T-cell (primary cell): ENCODE results near the gene OR51A2. TPM values are rescaled to one million over a fixed set of nuclear protein-coding genes. Genes with fewer than 3 reads are reported as not detected.

Experiments
- ATAC-seq, 4 experiments: fragments of 200-7000 bp in 3 of 4; fragments of 150-1000 bp in 1 of 4; cut with Tn5 transposase; replicated peaks in 1 of 4; 1 replicate in 3 of 4; 2 replicates in 1 of 4; pipeline ENCODE4 v1.10.0; 2021; ENCODE audit warnings: moderate library complexity in 3 of 4, mild to moderate bottlenecking in 2 of 4, moderate number of reproducible peaks in 1 of 4
- CTCF ChIA-PET, 2 donors: fragments of 300-600 bp; sonication (Branson Sonifier 250); formaldehyde crosslinking; loops; one replicate each; lab custom pipeline; 2022; ENCODE audit warnings: antibody characterized with exemption in 2 of 2; lab: Charles Lee
- POLR2A ChIA-PET, 2 donors: fragments of 300-600 bp; sonication (Branson Sonifier 250); formaldehyde crosslinking; loops; one replicate each; lab custom pipeline; 2022; ENCODE audit warnings: antibody characterized with exemption in 2 of 2; lab: Charles Lee
- DNase-seq, 35 experiments: peaks; one replicate each; pipeline versions ENCODE4 v3.0.0 to v3.0.0-alpha.2; 2013 to 2023
- H3K27ac ChIP-seq: one replicate; pipeline ENCODE4 v1.5.1; 2013; ENCODE audit warnings: low read length
- H3K27me3 ChIP-seq, 2 experiments: replicated peaks in 1 of 2; 1 replicate in 1 of 2; 2 replicates in 1 of 2; pipeline versions ENCODE4 v1.6.1 to v1.7.0; 2013; ENCODE audit warnings: low read length in 1 of 2, mixed read lengths in 1 of 2; ENCODE audit not compliant: control insufficient read depth in 2 of 2, insufficient read depth in 2 of 2; ENCODE audit errors: extremely low read depth in 1 of 2
- H3K36me3 ChIP-seq, 2 donors: 1 replicate in 1 of 2; 2 replicates in 1 of 2; pipeline versions ENCODE4 v1.6.1 to v1.7.0; 2013; ENCODE audit warnings: low read length in 1 of 2; ENCODE audit not compliant: control insufficient read depth in 2 of 2, insufficient read depth in 1 of 2; ENCODE audit errors: extremely low read depth in 1 of 2
- H3K4me1 ChIP-seq, 2 experiments: 1 replicate in 1 of 2; 2 replicates in 1 of 2; pipeline versions ENCODE4 v1.6.1 to v1.7.0; 2013; ENCODE audit warnings: low read length in 2 of 2, mixed read lengths in 1 of 2; ENCODE audit not compliant: insufficient read depth in 2 of 2, control insufficient read depth in 1 of 2; ENCODE audit errors: extremely low read depth in 1 of 2
- H3K4me3 ChIP-seq, 2 donors: 1 replicate in 1 of 2; 2 replicates in 1 of 2; pipeline versions ENCODE4 v1.5.1 to v1.7.0; 2013; ENCODE audit warnings: mild to moderate bottlenecking in 2 of 2, low read length in 1 of 2, moderate library complexity in 1 of 2; ENCODE audit not compliant: control insufficient read depth in 1 of 2; ENCODE audit errors: extremely low read depth in 1 of 2
- H3K9me3 ChIP-seq: 2 replicates; pipeline ENCODE4 v1.7.0; 2013
- H3K27ac Mint-ChIP-seq, 2 donors: one replicate each; pipeline ENCODE4 v1.8.0; 2020 to 2021; ENCODE audit warnings: mild to moderate bottlenecking in 2 of 2, mixed read lengths in 2 of 2
- H3K27me3 Mint-ChIP-seq, 2 donors: one replicate each; pipeline ENCODE4 v1.8.0; 2021 to 2022; ENCODE audit warnings: mixed read lengths in 2 of 2
- H3K36me3 Mint-ChIP-seq: one replicate; pipeline ENCODE4 v1.8.0; 2021; ENCODE audit warnings: mixed read lengths
- H3K4me1 Mint-ChIP-seq, 3 donors: one replicate each; pipeline ENCODE4 v1.8.0; 2020 to 2022; ENCODE audit warnings: mixed read lengths in 3 of 3, mild to moderate bottlenecking in 1 of 3
- H3K4me3 Mint-ChIP-seq, 3 donors: one replicate each; pipeline ENCODE4 v1.8.0; 2020 to 2022; ENCODE audit warnings: mild to moderate bottlenecking in 3 of 3, mixed read lengths in 3 of 3, moderate library complexity in 3 of 3
- H3K9me3 Mint-ChIP-seq, 3 donors: one replicate each; pipeline ENCODE4 v1.8.0; 2020 to 2022; ENCODE audit warnings: mixed read lengths in 3 of 3
- WGBS: methylation state at CpG from one replicate; pipeline ENCODE4 v1.1.5; 2013; ENCODE audit warnings: missing lambda C conversion rate; ENCODE audit not compliant: insufficient coverage; 5-methylcytosine and 5-hydroxymethylcytosine counted together
- total RNA-seq, 35 experiments: library from RNA in 6 of 35; stranded (reverse) in 6 of 35; fragments of 120-200 nt in 1 of 35; gene quantifications; one replicate each; pipeline versions ENCODE4 v1.2.1 to v1.2.4 and lab custom pipeline; 2013 to 2026

OR51A2 gene
- total RNA-seq, 5 donors from 2014 or later (not counting 1 experiment from before 2014, with no cell fraction given): not detected

DNA sequence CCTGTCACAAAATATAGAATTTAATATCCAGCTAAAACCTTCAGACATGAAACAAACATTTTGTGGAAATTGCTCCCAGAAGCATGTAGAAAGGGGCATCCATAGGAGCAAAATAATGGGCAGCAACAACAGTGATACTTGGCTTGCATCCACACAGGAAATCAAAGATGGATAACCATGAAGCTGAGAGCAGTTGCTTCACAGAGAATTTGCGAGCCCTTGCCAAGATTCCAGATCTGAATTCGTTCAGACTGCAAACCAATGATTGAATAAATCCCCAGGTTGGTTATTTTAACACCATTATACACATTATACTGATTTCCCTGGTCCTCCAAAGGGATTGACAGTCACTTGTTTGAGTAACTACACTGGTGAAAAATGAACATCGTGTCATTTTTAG lies 23.5 kb upstream of the OR51A2 start:
- Mint-ChIP-seq H3K4me3 (no peak overlapping the region), H3K27me3 (no peaks in the 10 kb centered on the region), H3K27ac (no peak overlapping the region), H3K4me1 (no peaks in the 10 kb centered on the region), H3K36me3 (no peaks in the 10 kb centered on the region), H3K9me3 (peaks cover 0 to 2% (median 0%) of the 10 kb centered on the region in 3 donors)
- DNase-seq (no peak), ATAC-seq (no peak)
- H3K4me3 ChIP-seq: no peak overlapping the region
- no peaks in the 10 kb centered on the region for H3K27me3 ChIP-seq
- WGBS: 75% methylated on average over 2 of the region's 3 CpGs
- CTCF ChIA-PET: interaction anchor here in 1 of 2 donors (0.5 kb wide), 1 partner anchor 37 kb away, joined by 5 read pairs; no protein-coding TSS in a partner anchor
- H3K36me3 ChIP-seq: no peaks in the 10 kb centered on the region
- H3K9me3 ChIP-seq: no peaks in the 10 kb centered on the region
- POLR2A ChIA-PET: no interaction called here
- H3K4me1 ChIP-seq: no peaks in the 10 kb centered on the region
- H3K27ac ChIP-seq: no peak overlapping the region

DNA sequence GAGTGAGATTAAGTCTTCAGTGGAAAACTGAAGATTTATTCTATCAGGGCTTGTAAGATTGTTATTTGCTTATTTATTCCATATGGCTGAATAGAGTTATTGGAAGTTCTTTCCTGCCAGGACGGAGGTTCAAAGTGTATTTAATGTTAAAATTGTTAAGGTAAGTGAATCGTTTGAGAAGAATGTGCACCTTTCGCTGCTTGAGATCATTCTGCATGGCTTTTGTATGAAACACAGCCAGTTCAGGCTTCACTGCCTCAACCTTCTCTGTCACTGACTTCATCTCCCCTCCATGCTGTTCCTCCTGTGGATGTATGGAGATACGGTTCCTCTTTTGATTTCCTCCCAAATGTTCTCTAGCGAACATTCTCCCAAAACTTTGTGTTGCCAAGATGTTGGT lies 19.9 kb upstream of the OR51A2 start:
- Mint-ChIP-seq H3K27me3 (peaks cover 0 to 2% of the 10 kb centered on the region in 2 donors), H3K27ac (no peak overlapping the region), H3K9me3 (peaks cover 0 to 2% (median 0%) of the 10 kb centered on the region in 3 donors), H3K4me1 (no peaks in the 10 kb centered on the region), H3K36me3 (no peaks in the 10 kb centered on the region), H3K4me3 (no peak overlapping the region)
- ATAC-seq (no peak), DNase-seq (no peak)
- no peaks in the 10 kb centered on the region for H3K27me3 ChIP-seq
- POLR2A ChIA-PET: interaction anchor here in 1 of 2 donors (0.6 kb wide), 1 partner anchor 107 kb away, joined by 4 read pairs; no protein-coding TSS in a partner anchor
- H3K27ac ChIP-seq: no peak overlapping the region
- 71% methylated on average over 1 of the region's 5 CpGs for whole genome bisulfite sequencing
- no peaks in the 10 kb centered on the region for H3K4me1 ChIP-seq
- no peaks in the 10 kb centered on the region for H3K36me3 ChIP-seq
- no peaks in the 10 kb centered on the region for H3K9me3 ChIP-seq
- CTCF ChIA-PET: no interaction called here
- no peak overlapping the region for H3K4me3 ChIP-seq

DNA sequence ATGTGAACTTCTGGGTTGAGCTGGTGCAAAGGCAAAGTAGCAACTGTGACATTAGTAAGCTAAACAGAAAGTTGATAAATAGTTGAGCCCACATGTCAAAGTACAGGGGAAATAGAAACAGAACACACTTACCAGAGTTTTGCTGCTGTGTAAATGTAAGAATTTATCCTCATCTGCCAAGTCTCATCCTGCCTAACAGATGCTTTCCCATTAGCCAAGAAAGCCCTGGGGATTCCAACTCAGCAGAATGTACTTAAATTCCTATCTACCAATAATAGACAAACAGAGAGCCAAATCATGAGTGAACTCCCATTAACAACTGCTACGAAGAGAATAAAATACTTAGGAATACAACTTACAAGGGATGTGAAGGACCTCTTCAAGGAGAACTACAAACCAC lies 7.3 kb upstream of the OR51A2 start:
- POLR2A ChIA-PET: no interaction called here
- no CpG with 5 or more reads among the region's 1 CpG for WGBS
- H3K4me1 Mint-ChIP-seq: no peaks in the 10 kb centered on the region
- no peaks in the 10 kb centered on the region for H3K9me3 ChIP-seq
- H3K27ac Mint-ChIP-seq: no peak overlapping the region
- H3K27me3 Mint-ChIP-seq: no peaks in the 10 kb centered on the region
- H3K27ac ChIP-seq: no peak overlapping the region
- no peaks in the 10 kb centered on the region for H3K27me3 ChIP-seq
- no peaks in the 10 kb centered on the region for H3K4me1 ChIP-seq
- H3K9me3 Mint-ChIP-seq: peaks cover 0 to 6% (median 0%) of the 10 kb centered on the region in 3 donors
- H3K4me3 ChIP-seq: no peak overlapping the region
- H3K36me3 ChIP-seq: no peaks in the 10 kb centered on the region
- CTCF ChIA-PET: no interaction called here
- no peak for ATAC-seq
- H3K4me3 Mint-ChIP-seq: no peak overlapping the region
- DNase-seq: no peak
- H3K36me3 Mint-ChIP-seq: no peaks in the 10 kb centered on the region

DNA sequence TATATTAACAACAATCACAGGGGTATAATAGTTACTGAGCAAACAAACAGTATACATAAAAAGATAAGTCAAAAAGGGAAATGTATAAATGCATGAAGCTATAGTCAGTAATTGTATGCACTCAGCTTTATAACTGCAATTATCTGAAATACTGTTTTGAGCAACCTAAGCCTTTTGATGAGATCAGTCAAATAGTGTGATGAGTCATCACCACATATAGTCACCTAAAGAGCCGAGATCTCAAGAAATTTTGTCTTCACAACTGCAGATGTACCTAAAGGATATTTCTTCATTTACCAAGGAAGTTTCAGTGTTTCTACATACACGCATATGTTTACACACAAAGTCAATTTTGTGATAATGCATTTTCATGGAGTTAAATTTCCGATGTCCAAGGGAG lies 5.4 kb upstream of the OR51A2 start:
- H3K4me1 Mint-ChIP-seq: no peaks in the 10 kb centered on the region

DNA sequence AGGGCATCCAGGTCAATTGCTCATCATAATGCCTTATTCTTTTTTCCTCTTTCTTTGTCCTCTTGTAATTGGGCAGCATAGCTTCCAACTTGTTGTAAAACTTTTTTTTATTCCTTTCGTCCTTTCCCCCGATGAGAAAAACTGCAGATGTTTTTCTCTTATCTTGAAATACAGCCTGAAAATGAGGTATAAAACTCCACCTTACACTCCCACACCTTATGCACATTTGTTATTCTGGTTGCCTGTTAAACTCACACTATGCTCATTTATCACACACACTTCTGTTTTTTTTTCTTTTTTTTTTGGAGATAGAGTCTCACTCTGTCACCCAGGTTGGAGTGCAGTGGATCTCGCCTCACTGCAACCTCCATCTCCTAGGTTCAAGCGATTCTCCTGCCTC lies 1.9 kb upstream of the OR51A2 start:
- no peaks in the 10 kb centered on the region for H3K4me1 ChIP-seq
- Mint-ChIP-seq H3K27ac (no peak overlapping the region), H3K4me1 (no peaks in the 10 kb centered on the region), H3K27me3 (no peaks in the 10 kb centered on the region), H3K9me3 (peaks cover 0 to 6% (median 0%) of the 10 kb centered on the region in 3 donors), H3K36me3 (no peaks in the 10 kb centered on the region), H3K4me3 (no peak overlapping the region)
- DNase-seq (no peak), ATAC-seq (no peak)
- WGBS: 80% methylated on average over 1 of the region's 4 CpGs
- no peaks in the 10 kb centered on the region for H3K9me3 ChIP-seq
- H3K27ac ChIP-seq: no peak overlapping the region
- H3K36me3 ChIP-seq: no peaks in the 10 kb centered on the region
- no peak overlapping the region for H3K4me3 ChIP-seq
- POLR2A ChIA-PET: no interaction called here
- no peaks in the 10 kb centered on the region for H3K27me3 ChIP-seq
- CTCF ChIA-PET: no interaction called here

More for the DNA sequence above, 5.4 kb upstream of the OR51A2 start:
- Mint-ChIP-seq H3K9me3 (peaks cover 0 to 6% (median 0%) of the 10 kb centered on the region in 3 donors), H3K4me3 (no peak overlapping the region), H3K27me3 (no peaks in the 10 kb centered on the region), H3K36me3 (no peaks in the 10 kb centered on the region), H3K27ac (no peak overlapping the region)
- Histone ChIP-seq H3K9me3 (no peaks in the 10 kb centered on the region), H3K4me1 (no peaks in the 10 kb centered on the region), H3K27ac (no peak overlapping the region), H3K4me3 (no peak overlapping the region), H3K27me3 (no peaks in the 10 kb centered on the region), H3K36me3 (no peaks in the 10 kb centered on the region)
- POLR2A ChIA-PET: no interaction called here
- DNase-seq (no peak), ATAC-seq (no peak)
- CTCF ChIA-PET: no interaction called here
- WGBS: 50% methylated on average over 2 of the region's 3 CpGs

DNA sequence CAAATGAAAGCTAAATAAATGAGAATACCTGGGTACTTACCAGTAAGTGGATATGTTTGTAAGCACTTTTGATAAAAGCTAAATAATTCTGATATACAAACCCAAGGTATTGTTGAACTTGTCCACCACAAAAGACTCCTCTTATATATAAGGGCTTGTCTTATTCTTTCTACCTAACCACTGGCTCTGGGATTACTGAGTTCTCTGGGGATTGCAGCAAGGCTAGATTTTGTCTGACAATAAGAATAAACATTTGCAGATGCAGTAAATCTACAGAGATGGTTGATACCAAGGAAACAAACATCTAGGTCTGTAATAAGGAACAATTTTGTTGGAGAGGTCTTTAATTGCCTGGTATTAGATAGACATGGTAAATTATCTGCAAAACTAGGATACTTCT lies 8.0 kb downstream of the OR51A2 start, which contains the start of gene OR51A4:
Gene OR51A4, minus strand, starts transcription at position 101 of the 400 bp plus-strand sequence. CDS start 505 bp downstream, outside the sequence.
- no peak for ATAC-seq
- Histone ChIP-seq H3K27ac (no peak within 1 kb of the TSS), H3K4me1 (no peaks in the 10 kb centered on the region), H3K36me3 (no peaks in the 10 kb centered on the region), H3K4me3 (no peak within 1 kb of the TSS), H3K9me3 (no peaks in the 10 kb centered on the region), H3K27me3 (no peaks in the 10 kb centered on the region)
- H3K36me3 Mint-ChIP-seq: no peaks in the 10 kb centered on the region
- H3K4me1 Mint-ChIP-seq: no peaks in the 10 kb centered on the region
- ChIA-PET POLR2A (no interaction called here), CTCF (no interaction called here)
- no peaks in the 10 kb centered on the region for H3K27me3 Mint-ChIP-seq
- DNase-seq: no peak
- no peaks in the 10 kb centered on the region for H3K9me3 Mint-ChIP-seq
- H3K4me3 Mint-ChIP-seq: no peak within 1 kb of the TSS
- H3K27ac Mint-ChIP-seq: no peak within 1 kb of the TSS

DNA sequence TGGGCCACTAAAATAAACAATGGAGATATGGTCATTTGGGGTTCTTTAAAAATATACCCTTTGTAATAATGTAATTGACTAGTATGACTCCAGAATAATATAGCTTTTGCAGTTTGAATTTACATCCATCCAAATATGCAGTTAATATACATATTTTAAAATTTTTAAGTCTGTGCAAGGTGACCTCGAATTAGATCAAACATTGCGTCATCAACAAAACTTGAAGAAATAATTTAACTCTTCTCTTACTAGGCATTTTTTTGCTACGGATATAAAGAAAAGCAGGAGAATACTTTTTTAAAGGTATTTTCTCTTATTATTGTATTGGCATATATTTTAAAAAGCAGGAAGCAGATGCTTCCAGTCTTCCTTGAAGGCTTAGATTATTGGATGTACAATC lies 18.8 kb downstream of the OR51A2 start:
- Histone ChIP-seq H3K36me3 (no peaks in the 10 kb centered on the region), H3K4me1 (no peaks in the 10 kb centered on the region), H3K27me3 (no peaks in the 10 kb centered on the region), H3K4me3 (no peak overlapping the region), H3K9me3 (no peaks in the 10 kb centered on the region), H3K27ac (no peak overlapping the region)
- Mint-ChIP-seq H3K27ac (no peak overlapping the region), H3K27me3 (peaks cover 0 to 10% of the 10 kb centered on the region in 2 donors), H3K36me3 (no peaks in the 10 kb centered on the region), H3K9me3 (peaks cover 0 to 10% (median 0%) of the 10 kb centered on the region in 3 donors), H3K4me3 (no peak overlapping the region), H3K4me1 (no peaks in the 10 kb centered on the region)
- ChIA-PET CTCF (no interaction called here), POLR2A (no interaction called here)
- no CpG with 5 or more reads among the region's 3 CpGs for WGBS
- DNase-seq: no peak
- ATAC-seq: no peak
